Thyroid gland (tissue), 4 donors: ENCODE results near the gene TMEM31. TPM values are rescaled to one million over a fixed set of nuclear protein-coding genes. Genes with fewer than 3 reads are reported as not detected.
A peak's percentile ranks its signal among the peaks of the same experiment; 100 is the strongest.

Source experiments
- DNase-seq, 2 donors: peaks; one replicate each; pipeline ENCODE4 v3.0.0-alpha.2; 2019
- H3K27ac ChIP-seq, 3 donors: fragments of 200-600 bp; sonication (generic); 1 replicate in 2 of 3; 2 replicates in 1 of 3; pipeline ENCODE4 v1.5.1; 2016 to 2019; ENCODE audit warnings: mild to moderate bottlenecking in 1 of 3, moderate library complexity in 1 of 3
- H3K27me3 ChIP-seq: fragments of 200-600 bp; sonication (generic); one replicate; pipeline ENCODE4 v1.5.1; 2019
- H3K36me3 ChIP-seq, 2 donors: fragments of 200-600 bp; sonication (generic); one replicate each; pipeline ENCODE4 v1.5.1; 2016 to 2019
- H3K4me1 ChIP-seq, 2 donors: fragments of 200-600 bp; sonication (generic); one replicate each; pipeline ENCODE4 v1.5.1; 2017 to 2019
- H3K4me3 ChIP-seq, 3 donors: fragments of 200-600 bp; sonication (generic); replicated peaks in 1 of 3; 1 replicate in 2 of 3; 2 replicates in 1 of 3; pipeline ENCODE4 v1.5.1; 2016; ENCODE audit warnings: mild to moderate bottlenecking in 1 of 3
- H3K9me3 ChIP-seq: fragments of 200-600 bp; sonication (generic); one replicate; pipeline ENCODE4 v1.5.1; 2017
- POLR2A ChIP-seq, 2 donors: fragments of 450-650 bp; IDR thresholded peaks; one replicate each; pipeline ENCODE4 v1.6.1; 2017; ENCODE audit warnings: antibody characterized with exemption in 2 of 2, mild to moderate bottlenecking in 2 of 2, moderate library complexity in 1 of 2
- WGBS, 2 donors: methylation state at CpG; one replicate each; pipeline ENCODE4 v1.1.5; 2017; 5-methylcytosine and 5-hydroxymethylcytosine counted together
- intact Hi-C: fragments of 100-400 bp; cut with DNase I; formaldehyde crosslinking; loops from one replicate; pipeline ENCODE4 v1.15.1; 2023
- total RNA-seq, 4 donors: library from RNA; depleted of rRNA; stranded (reverse); fragments of >200 nt; gene quantifications; one replicate each; pipeline ENCODE4 v1.2.3, GENCODE V29; 2016
- TF ChIP-seq, protein P1 (sequence below), 6 experiments: fragments of 200-600 bp in 3 of 6; fragments of 450-650 bp in 3 of 6; sonication (generic) in 3 of 6; IDR thresholded peaks; one replicate each; pipeline ENCODE4 v1.5.1; 2016 to 2019; ENCODE audit warnings: antibody characterized with exemption in 6 of 6, mild to moderate bottlenecking in 2 of 6, inconsistent platforms in 1 of 6, moderate library complexity in 1 of 6

TMEM31 gene
- total RNA-seq, 4 donors from 2014 or later, result not detected

DNA sequence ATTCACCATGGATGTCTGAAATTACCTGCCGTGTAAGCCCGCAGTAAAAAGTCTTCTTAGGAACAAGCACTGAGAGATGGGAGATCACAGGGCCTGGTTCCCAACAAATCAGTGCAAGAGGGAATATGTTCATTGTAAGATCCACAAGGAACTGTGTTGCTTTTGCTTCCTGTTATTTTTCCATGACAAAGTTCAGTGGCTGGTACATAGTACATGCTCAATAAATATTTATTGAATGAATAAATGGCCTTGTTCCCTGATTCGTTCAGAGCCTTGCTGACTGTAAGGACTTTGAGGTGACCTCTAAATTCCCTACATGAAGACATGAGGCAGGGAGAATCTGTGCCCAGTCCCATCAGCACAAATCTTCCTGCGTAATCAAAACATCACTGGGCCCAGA, 7.4 kb downstream of the TMEM31 start:
- H3K4me1 ChIP-seq, result no peaks in the 10 kb centered on the region
- no peaks in the 10 kb centered on the region for H3K27me3 ChIP-seq
- H3K9me3 ChIP-seq, result no peaks in the 10 kb centered on the region
- 90 to 96% methylated on average over 4 of the region's 4 CpGs for WGBS, 2 donors
- intact Hi-C loops, result no loop called here
- DNase-seq, result no peak
- TF ChIP-seq, protein P1, sequence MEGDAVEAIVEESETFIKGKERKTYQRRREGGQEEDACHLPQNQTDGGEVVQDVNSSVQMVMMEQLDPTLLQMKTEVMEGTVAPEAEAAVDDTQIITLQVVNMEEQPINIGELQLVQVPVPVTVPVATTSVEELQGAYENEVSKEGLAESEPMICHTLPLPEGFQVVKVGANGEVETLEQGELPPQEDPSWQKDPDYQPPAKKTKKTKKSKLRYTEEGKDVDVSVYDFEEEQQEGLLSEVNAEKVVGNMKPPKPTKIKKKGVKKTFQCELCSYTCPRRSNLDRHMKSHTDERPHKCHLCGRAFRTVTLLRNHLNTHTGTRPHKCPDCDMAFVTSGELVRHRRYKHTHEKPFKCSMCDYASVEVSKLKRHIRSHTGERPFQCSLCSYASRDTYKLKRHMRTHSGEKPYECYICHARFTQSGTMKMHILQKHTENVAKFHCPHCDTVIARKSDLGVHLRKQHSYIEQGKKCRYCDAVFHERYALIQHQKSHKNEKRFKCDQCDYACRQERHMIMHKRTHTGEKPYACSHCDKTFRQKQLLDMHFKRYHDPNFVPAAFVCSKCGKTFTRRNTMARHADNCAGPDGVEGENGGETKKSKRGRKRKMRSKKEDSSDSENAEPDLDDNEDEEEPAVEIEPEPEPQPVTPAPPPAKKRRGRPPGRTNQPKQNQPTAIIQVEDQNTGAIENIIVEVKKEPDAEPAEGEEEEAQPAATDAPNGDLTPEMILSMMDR (IDR thresholded peaks at IDR 0.05), result no peak
- TF ChIP-seq POLR2A (IDR thresholded peaks at IDR 0.05), result no peak
- no peak overlapping the region for H3K4me3 ChIP-seq
- H3K27ac ChIP-seq, result no peak overlapping the region
- H3K36me3 ChIP-seq, result no peaks in the 10 kb centered on the region

DNA sequence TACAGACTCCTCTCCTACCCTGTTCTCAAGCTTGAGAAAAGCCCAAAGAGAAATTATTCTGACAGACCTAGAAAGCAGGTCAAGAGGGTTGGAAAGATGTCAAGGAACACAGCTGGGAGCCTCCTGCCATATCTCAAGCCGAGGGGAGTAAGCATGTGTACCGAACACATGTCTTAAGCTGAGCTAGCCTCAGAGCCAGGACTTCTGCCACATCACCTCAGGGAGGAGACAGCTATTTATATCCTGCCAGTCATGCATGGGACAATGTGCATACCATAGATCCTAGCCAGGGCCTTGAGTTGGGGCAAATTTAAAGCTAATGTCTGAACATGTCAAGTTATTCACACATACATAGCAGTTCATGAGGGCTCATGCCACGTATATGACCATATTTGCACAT, 11.8 kb downstream of the TMEM31 start:
- 25 to 67% methylated on average over 2 of the region's 3 CpGs for WGBS, 2 donors
- Histone ChIP-seq H3K9me3 (no peaks in the 10 kb centered on the region), H3K4me1 (no peaks in the 10 kb centered on the region), H3K27ac (no peak overlapping the region), H3K4me3 (no peak overlapping the region), H3K27me3 (no peaks in the 10 kb centered on the region), H3K36me3 (no peaks in the 10 kb centered on the region)
- TF ChIP-seq, protein P1 (IDR thresholded peaks at IDR 0.05), result no peak
- TF ChIP-seq POLR2A (IDR thresholded peaks at IDR 0.05), result no peak
- intact Hi-C loops, result no loop called here
- DNase-seq, result peak; percentile 17 to 28

DNA sequence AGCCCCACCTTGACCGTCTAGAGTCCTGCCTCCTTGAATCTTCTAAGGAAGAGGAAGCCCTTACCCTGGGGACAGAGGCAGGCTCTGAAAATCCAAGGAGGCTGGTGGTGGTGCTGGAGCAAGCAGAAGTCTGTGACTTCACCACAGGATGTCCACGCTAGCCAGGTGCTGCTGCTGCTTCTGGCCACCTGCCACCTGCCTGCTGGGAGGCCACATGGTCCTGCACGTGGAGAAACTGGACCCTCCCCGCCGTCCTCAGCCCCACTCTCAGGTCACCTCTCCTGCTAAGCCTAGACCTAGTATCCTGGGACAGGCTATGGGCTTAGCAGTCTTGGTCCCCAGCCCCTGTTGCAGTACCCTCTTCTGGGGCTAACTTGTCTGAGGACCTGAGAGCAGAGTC, 15.8 kb downstream of the TMEM31 start:
- no peaks in the 10 kb centered on the region for H3K4me1 ChIP-seq
- H3K27ac ChIP-seq, result no peak overlapping the region
- WGBS, 2 donors, result 72% methylated on average over 4 of the region's 5 CpGs; no CpG with 5 or more reads in 1 of the 2 donors
- TF ChIP-seq POLR2A (IDR thresholded peaks at IDR 0.05), result no peak
- TF ChIP-seq, protein P1 (IDR thresholded peaks at IDR 0.05), result no peak
- H3K9me3 ChIP-seq, result no peaks in the 10 kb centered on the region
- H3K27me3 ChIP-seq, result no peaks in the 10 kb centered on the region
- DNase-seq, result no peak
- H3K36me3 ChIP-seq, result no peaks in the 10 kb centered on the region
- intact Hi-C loops, result no loop called here
- H3K4me3 ChIP-seq, result no peak overlapping the region

DNA sequence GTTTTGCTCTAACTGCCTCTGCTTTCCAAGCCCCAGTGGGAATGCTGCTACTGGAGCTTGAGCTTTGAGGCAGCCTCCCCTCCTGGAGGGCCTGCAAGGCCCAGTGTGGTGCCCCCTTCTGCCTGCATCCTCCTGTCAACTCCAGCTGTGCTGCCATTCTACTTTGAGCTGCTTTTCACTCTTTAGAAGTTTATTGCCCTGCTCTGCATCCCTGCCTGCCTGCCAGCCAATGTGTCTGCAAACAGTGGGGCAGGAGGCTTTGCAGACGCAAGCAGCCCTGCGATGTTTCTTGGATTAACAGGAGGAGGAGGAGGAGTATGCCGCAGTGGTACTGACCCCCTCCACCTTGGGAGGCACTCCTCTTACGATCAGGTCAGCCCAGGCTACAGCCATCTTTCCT, 16.4 kb downstream of the TMEM31 start:
- intact Hi-C loops, result no loop called here
- Histone ChIP-seq H3K4me1 (no peaks in the 10 kb centered on the region), H3K36me3 (no peaks in the 10 kb centered on the region), H3K9me3 (no peaks in the 10 kb centered on the region), H3K27ac (no peak overlapping the region), H3K4me3 (no peak overlapping the region), H3K27me3 (no peaks in the 10 kb centered on the region)
- no peak for DNase-seq
- 90 to 100% methylated on average over 2 to 3 of the region's 4 CpGs for WGBS, 2 donors
- TF ChIP-seq, protein P1 (IDR thresholded peaks at IDR 0.05), result no peak
- TF ChIP-seq POLR2A (IDR thresholded peaks at IDR 0.05), result no peak

DNA sequence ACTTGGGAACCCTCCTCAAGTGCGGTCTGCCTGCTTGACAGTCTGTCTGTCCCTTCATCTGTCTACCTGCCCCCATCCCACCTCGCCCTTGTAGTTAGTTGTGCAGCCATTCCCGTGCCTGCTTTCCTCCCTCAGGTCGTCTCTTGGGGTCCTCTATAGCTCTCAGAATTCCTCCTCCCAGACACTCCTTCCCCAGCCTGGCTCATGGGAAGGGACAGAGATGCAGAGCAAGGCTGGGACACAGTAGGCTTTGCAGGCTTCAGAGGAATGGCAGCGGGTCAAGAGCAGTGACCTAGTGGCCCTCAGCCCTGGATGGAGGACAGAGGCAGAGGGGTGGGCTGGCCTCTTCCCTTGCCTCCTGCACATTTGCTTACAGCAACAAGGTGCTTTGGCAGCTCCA, 18.3 kb downstream of the TMEM31 start:
- intact Hi-C loops, result no loop called here
- no peak overlapping the region for H3K4me3 ChIP-seq
- H3K9me3 ChIP-seq, result no peaks in the 10 kb centered on the region
- H3K27ac ChIP-seq, result no peak overlapping the region
- DNase-seq, result no peak
- H3K36me3 ChIP-seq, result no peaks in the 10 kb centered on the region
- WGBS, 2 donors, result 63 to 69% methylated on average over 3 to 5 of the region's 5 CpGs
- no peak for TF ChIP-seq POLR2A (IDR thresholded peaks at IDR 0.05)
- TF ChIP-seq, protein P1 (IDR thresholded peaks at IDR 0.05), result no peak
- no peaks in the 10 kb centered on the region for H3K27me3 ChIP-seq
- no peaks in the 10 kb centered on the region for H3K4me1 ChIP-seq
